Ovary (tissue), 9 donors: ENCODE results near the gene RYR2. TPM values are rescaled to one million over a fixed set of nuclear protein-coding genes. Genes with fewer than 3 reads are reported as not detected.

Source experiments
- DNase-seq, 5 donors: peaks; one replicate each; pipeline ENCODE4 v3.0.0-alpha.2; 2019 to 2020
- H3K27ac ChIP-seq, 2 donors: fragments of 200-600 bp; one replicate each; pipeline versions ENCODE4 v1.5.1 to v1.8.0; 2019 to 2022
- H3K27me3 ChIP-seq: fragments of 200-600 bp; one replicate; pipeline ENCODE4 v1.8.0; 2022
- H3K36me3 ChIP-seq: fragments of 200-600 bp; sonication (generic); one replicate; pipeline ENCODE4 v1.5.1; 2019
- H3K4me1 ChIP-seq: one replicate; pipeline ENCODE4 v1.8.1; 2013; ENCODE audit warnings: mild to moderate bottlenecking, moderate library complexity; ENCODE audit not compliant: insufficient read depth
- H3K4me3 ChIP-seq: fragments of 200-600 bp; sonication (generic); one replicate; pipeline ENCODE4 v1.5.1; 2017
- H3K9me3 ChIP-seq, 2 donors: fragments of 200-600 bp in 1 of 2; sonication (generic) in 1 of 2; one replicate each; pipeline versions ENCODE4 v1.5.1 to v1.8.1; 2013 to 2019; ENCODE audit warnings: mild to moderate bottlenecking in 1 of 2, moderate library complexity in 1 of 2
- EP300 ChIP-seq: sonication (generic); formaldehyde crosslinking; IDR thresholded peaks from one replicate; pipeline ENCODE4 v1.6.1; 2017; ENCODE audit warnings: antibody characterized with exemption
- POLR2A ChIP-seq: fragments of 450-650 bp; IDR thresholded peaks from one replicate; pipeline ENCODE4 v1.6.1; 2017; ENCODE audit warnings: antibody characterized with exemption, mild to moderate bottlenecking, moderate library complexity
- WGBS, 3 donors: extraction: QIAGEN DNeasy Blood & Tissue Kit in 1 of 3; methylation state at CpG; one replicate each; pipeline versions ENCODE4 v1.1.5 to v1.1.7; 2013 to 2017; 5-methylcytosine and 5-hydroxymethylcytosine counted together
- intact Hi-C, 4 donors: fragments of 100-400 bp; cut with DNase I; formaldehyde crosslinking; loops; one replicate each; pipeline versions ENCODE4 v1.11.0 to v1.15.1; 2022 to 2023
- polyA plus RNA-seq, 2 donors: library from polyadenylated mRNA; stranded (reverse); fragments of 200-250 nt in 1 of 2; fragments of 350-450 nt in 1 of 2; fragmentation: Illumina TruSeq in 1 of 2; extraction: RNeasy Lipid Tissue Mini Kit (QIAGEN cat#74804) in 1 of 2; gene quantifications; one replicate each; pipeline ENCODE4 v1.2.3, GENCODE V29; 2013 to 2014
- total RNA-seq, 7 donors: library from RNA; depleted of rRNA in 2 of 7; stranded (reverse); fragments of >200 nt in 2 of 7; fragmentation: NEBNext Ultra II Directional in 3 of 7; extraction: Animal tissue kit (Norgen Biotek cat#: 25700) in 3 of 7; gene quantifications; one replicate each; pipeline versions ENCODE4 v1.1.0 to v1.2.4, GENCODE V29; 2016 to 2023
- TF ChIP-seq, protein P1 (sequence below), 3 donors: fragments of 450-650 bp in 2 of 3; fragments of 200-600 bp in 1 of 3; IDR thresholded peaks; one replicate each; pipeline versions ENCODE4 v1.5.1 to v1.8.0; 2016 to 2022; ENCODE audit warnings: antibody characterized with exemption in 3 of 3, mild to moderate bottlenecking in 1 of 3
- donor health status: DM: no; HTN: no; CAD: no; lungs with moderate emphysema.
- donor health status: DM: no; HTN: no; CAD: no.
- donor health status: Bipolar disorder and iron deficiency.
- donor health status: DM: yes; HTN: yes; CAD: no.
- donor health status: DM: no; HTN: no; CAD: no.
- donor health status: DM: yes; HTN: yes; CAD: no.

Gene RYR2
- total and polyA plus RNA-seq, 9 donors, result 3.0 to 13.8 (median 5.4) TPM

DNA sequence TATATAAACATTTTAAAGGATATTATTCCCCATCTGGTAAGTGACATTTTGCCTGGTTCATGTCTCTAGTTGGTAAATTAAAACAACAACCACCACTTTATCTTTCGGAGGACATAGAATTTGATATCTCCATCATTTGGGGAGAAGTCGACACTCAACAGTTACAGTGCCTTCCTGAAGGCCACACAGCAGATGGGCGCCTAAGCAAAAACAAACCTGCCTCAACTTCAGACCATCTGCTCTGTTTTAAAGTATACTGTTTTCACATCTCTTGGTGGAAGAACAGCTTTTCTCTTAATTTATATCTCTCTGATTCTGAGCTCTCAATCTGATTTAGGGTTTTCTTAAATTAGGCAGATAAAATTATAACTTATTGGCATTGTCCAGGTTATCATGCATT is 282.2 kb downstream of the RYR2 start:
- TF ChIP-seq EP300 (no peak), POLR2A (no peak)
- TF ChIP-seq, protein P1, sequence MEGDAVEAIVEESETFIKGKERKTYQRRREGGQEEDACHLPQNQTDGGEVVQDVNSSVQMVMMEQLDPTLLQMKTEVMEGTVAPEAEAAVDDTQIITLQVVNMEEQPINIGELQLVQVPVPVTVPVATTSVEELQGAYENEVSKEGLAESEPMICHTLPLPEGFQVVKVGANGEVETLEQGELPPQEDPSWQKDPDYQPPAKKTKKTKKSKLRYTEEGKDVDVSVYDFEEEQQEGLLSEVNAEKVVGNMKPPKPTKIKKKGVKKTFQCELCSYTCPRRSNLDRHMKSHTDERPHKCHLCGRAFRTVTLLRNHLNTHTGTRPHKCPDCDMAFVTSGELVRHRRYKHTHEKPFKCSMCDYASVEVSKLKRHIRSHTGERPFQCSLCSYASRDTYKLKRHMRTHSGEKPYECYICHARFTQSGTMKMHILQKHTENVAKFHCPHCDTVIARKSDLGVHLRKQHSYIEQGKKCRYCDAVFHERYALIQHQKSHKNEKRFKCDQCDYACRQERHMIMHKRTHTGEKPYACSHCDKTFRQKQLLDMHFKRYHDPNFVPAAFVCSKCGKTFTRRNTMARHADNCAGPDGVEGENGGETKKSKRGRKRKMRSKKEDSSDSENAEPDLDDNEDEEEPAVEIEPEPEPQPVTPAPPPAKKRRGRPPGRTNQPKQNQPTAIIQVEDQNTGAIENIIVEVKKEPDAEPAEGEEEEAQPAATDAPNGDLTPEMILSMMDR (IDR thresholded peaks at IDR 0.05), result no peak
- Histone ChIP-seq H3K9me3 (no peaks in the 10 kb centered on the region), H3K27me3 (no peaks in the 10 kb centered on the region), H3K4me1 (no peaks in the 10 kb centered on the region), H3K27ac (no peak overlapping the region), H3K36me3 (no peaks in the 10 kb centered on the region), H3K4me3 (no peak overlapping the region)
- intact Hi-C loops, result no loop called here
- 82 to 93% (median 84%) methylated on average over 3 of the region's 3 CpGs for WGBS, 3 donors
- no peak for DNase-seq

DNA sequence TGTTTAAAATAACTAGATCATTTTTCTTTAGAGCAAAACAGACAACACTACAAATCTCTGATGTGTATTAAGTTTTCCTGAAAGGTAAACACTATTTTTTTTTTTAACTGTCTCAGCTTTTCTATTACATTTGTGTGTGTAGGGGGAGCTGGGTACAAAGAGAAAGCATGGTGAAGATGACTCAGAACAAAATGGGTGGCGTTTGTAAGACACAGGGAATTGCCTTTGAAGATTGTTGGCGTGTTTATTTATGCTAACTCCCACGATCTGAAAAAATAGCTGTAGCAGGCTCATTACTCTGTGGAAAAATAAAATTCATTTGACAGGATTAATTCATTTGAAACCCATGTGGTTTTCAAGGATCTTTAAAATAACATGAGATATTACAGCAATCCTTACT is 285.1 kb downstream of the RYR2 start:
- Histone ChIP-seq H3K9me3 (no peaks in the 10 kb centered on the region), H3K36me3 (no peaks in the 10 kb centered on the region), H3K27ac (no peak overlapping the region), H3K4me1 (no peaks in the 10 kb centered on the region), H3K4me3 (no peak overlapping the region), H3K27me3 (no peaks in the 10 kb centered on the region)
- DNase-seq, result no peak
- intact Hi-C loops, result no loop called here
- TF ChIP-seq, protein P1 (IDR thresholded peaks at IDR 0.05), result no peak
- no peak for TF ChIP-seq POLR2A
- no peak for TF ChIP-seq EP300
- WGBS, 3 donors, result 18 to 28% (median 22%) methylated on average over 3 of the region's 3 CpGs

GRCh38 chr1:237340892-237341291 is 298.9 kb downstream of the RYR2 start:
- intact Hi-C loops, result no loop called here
- TF ChIP-seq, protein P1 (IDR thresholded peaks at IDR 0.05), result no peak
- TF ChIP-seq EP300 (no peak), POLR2A (no peak)
- no peaks in the 10 kb centered on the region for H3K27me3 ChIP-seq
- no peak overlapping the region for H3K27ac ChIP-seq
- no peaks in the 10 kb centered on the region for H3K4me1 ChIP-seq
- WGBS, 3 donors, result 96 to 97% (median 96%) methylated on average over 3 of the region's 3 CpGs
- no peak for DNase-seq
- no peaks in the 10 kb centered on the region for H3K36me3 ChIP-seq
- no peaks in the 10 kb centered on the region for H3K9me3 ChIP-seq
- no peak overlapping the region for H3K4me3 ChIP-seq

DNA sequence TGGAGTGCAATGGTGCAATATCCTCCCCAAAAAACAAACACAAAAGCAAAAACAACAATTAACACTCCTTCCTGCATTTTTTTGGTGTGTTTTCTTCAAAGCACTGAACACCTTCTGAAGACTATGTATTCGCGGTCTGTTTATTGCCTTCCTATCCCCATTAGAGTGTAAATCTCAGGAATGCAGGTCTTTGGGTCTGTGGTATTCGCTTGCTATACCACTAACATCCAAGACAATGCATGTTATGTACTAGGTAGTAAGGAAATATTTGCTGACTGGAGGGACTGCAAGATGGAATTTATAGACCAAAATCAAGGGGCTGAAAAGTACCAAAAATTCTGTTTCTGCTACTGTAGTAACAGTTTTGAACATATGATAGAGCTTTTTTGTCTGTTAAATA is 299.4 kb downstream of the RYR2 start:
- Histone ChIP-seq H3K9me3 (no peaks in the 10 kb centered on the region), H3K27me3 (no peaks in the 10 kb centered on the region), H3K4me1 (no peaks in the 10 kb centered on the region), H3K4me3 (no peak overlapping the region), H3K36me3 (no peaks in the 10 kb centered on the region), H3K27ac (no peak overlapping the region)
- TF ChIP-seq, protein P1 (IDR thresholded peaks at IDR 0.05), result no peak
- TF ChIP-seq POLR2A, result no peak
- TF ChIP-seq EP300, result no peak
- WGBS, 3 donors, result 83 to 91% (median 83%) methylated on average over 3 of the region's 3 CpGs
- intact Hi-C loops, result no loop called here
- no peak for DNase-seq

DNA sequence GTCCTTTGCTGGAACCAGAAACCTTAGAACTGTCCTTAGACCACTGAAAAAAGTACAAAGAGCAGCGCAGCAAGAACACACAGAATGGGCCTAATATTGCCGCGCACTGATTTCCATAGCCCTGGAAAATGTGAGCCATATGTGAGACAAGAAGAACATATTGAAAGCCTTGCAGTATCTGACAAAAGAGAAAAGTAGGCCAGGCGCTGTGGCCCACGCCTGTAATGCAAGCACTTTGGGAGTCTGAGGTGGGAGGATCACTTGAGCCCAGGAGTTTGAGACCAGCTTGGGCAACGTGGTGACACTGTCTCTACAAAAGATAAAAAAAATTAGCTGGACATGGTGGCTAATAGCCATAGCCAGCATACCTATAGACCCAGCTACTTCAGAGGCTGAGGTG is 300.7 kb downstream of the RYR2 start:
- H3K9me3 ChIP-seq, result no peaks in the 10 kb centered on the region
- H3K4me3 ChIP-seq, result no peak overlapping the region
- TF ChIP-seq POLR2A, result no peak
- TF ChIP-seq, protein P1 (IDR thresholded peaks at IDR 0.05), result no peak
- WGBS, 3 donors, result 95 to 98% (median 97%) methylated on average over 6 of the region's 6 CpGs
- intact Hi-C loops, result no loop called here
- H3K4me1 ChIP-seq, result no peaks in the 10 kb centered on the region
- DNase-seq, result no peak
- H3K27me3 ChIP-seq, result no peaks in the 10 kb centered on the region
- no peaks in the 10 kb centered on the region for H3K36me3 ChIP-seq
- no peak overlapping the region for H3K27ac ChIP-seq
